Stimulated activated naive CD8-positive, alpha-beta T cell treated with anti-CD3 and anti-CD28 coated beads, Interleukin-15, Interleukin-2, amounts not matched to agents 100 ng/mL and 50 ng/mL, for 24 hours (primary cell): ENCODE measurements around the gene GAS6.
"Not testable (repeated sequence)": the region's sequence is repeated elsewhere in the genome, so short reads cannot be mapped to it uniquely, and the experiment has no call there.

Experiments
- H3K27ac Mint-ChIP-seq: one replicate; pipeline ENCODE4 v1.8.0; 2021; ENCODE audit warnings: mild to moderate bottlenecking, mixed read lengths
- H3K27me3 Mint-ChIP-seq: one replicate; pipeline ENCODE4 v1.8.0; 2021; ENCODE audit warnings: mixed read lengths
- H3K36me3 Mint-ChIP-seq: one replicate; pipeline ENCODE4 v1.8.0; 2021; ENCODE audit warnings: low read depth, mixed read lengths
- H3K4me1 Mint-ChIP-seq: one replicate; pipeline ENCODE4 v1.8.0; 2021; ENCODE audit warnings: low read depth, mixed read lengths
- H3K4me3 Mint-ChIP-seq: one replicate; pipeline ENCODE4 v1.8.0; 2021; ENCODE audit warnings: mild to moderate bottlenecking, mixed read lengths
- H3K9me3 Mint-ChIP-seq: one replicate; pipeline ENCODE4 v1.8.0; 2021; ENCODE audit warnings: mixed read lengths

The GAS6 gene

GRCh38 chr13:113880651-113881611 is 17.1 kb upstream of the GAS6 start:
- H3K9me3 Mint-ChIP-seq: no peaks in the 10 kb centered on the region
- no peak overlapping the region for H3K4me3 Mint-ChIP-seq
- H3K27ac Mint-ChIP-seq: no peak overlapping the region
- H3K36me3 Mint-ChIP-seq: peaks cover under 1% of the 10 kb centered on the region
- H3K27me3 Mint-ChIP-seq: peaks cover 10% of the 10 kb centered on the region
- H3K4me1 Mint-ChIP-seq: peaks cover 29% of the 10 kb centered on the region

GRCh38 chr13:113879494-113880360 is 15.9 kb upstream of the GAS6 start:
- Mint-ChIP-seq H3K36me3 (peaks cover 4% of the 10 kb centered on the region), H3K27me3 (peaks cover 6% of the 10 kb centered on the region), H3K4me1 (peaks cover 34% of the 10 kb centered on the region)

GRCh38 chr13:113879017-113879416 is 15.1 kb upstream of the GAS6 start:
- Mint-ChIP-seq H3K4me3 (no peak overlapping the region), H3K36me3 (peaks cover 4% of the 10 kb centered on the region), H3K4me1 (peaks cover 34% of the 10 kb centered on the region), H3K27ac (no peak overlapping the region), H3K27me3 (peaks cover 6% of the 10 kb centered on the region), H3K9me3 (no peaks in the 10 kb centered on the region)

More at GRCh38 chr13:113879494-113880360, 15.9 kb upstream of the GAS6 start:
- no peak overlapping the region for H3K4me3 Mint-ChIP-seq
- no peak overlapping the region for H3K27ac Mint-ChIP-seq
- no peaks in the 10 kb centered on the region for H3K9me3 Mint-ChIP-seq

GRCh38 chr13:113877149-113877990 is 13.5 kb upstream of the GAS6 start:
- Mint-ChIP-seq H3K36me3 (peaks cover 4% of the 10 kb centered on the region), H3K27me3 (peaks cover 19% of the 10 kb centered on the region), H3K4me3 (no peak overlapping the region), H3K4me1 (peaks cover 27% of the 10 kb centered on the region), H3K9me3 (no peaks in the 10 kb centered on the region), H3K27ac (no peak overlapping the region)

GRCh38 chr13:113876346-113877148 is 12.7 kb upstream of the GAS6 start:
- Mint-ChIP-seq H3K36me3 (peaks cover 4% of the 10 kb centered on the region), H3K9me3 (no peaks in the 10 kb centered on the region), H3K27ac (peak overlapping the region; percentile 93), H3K27me3 (peaks cover 27% of the 10 kb centered on the region), H3K4me1 (peaks cover 18% of the 10 kb centered on the region), H3K4me3 (peak overlapping the region; percentile 43)

GRCh38 chr13:113875837-113876281 is 12.0 kb upstream of the GAS6 start:
- Mint-ChIP-seq H3K4me3 (peak overlapping the region; percentile 57), H3K27me3 (peaks cover 33% of the 10 kb centered on the region), H3K9me3 (no peaks in the 10 kb centered on the region), H3K36me3 (peaks cover 4% of the 10 kb centered on the region), H3K4me1 (peaks cover 12% of the 10 kb centered on the region), H3K27ac (peak overlapping the region; percentile 93)

- Mint-ChIP-seq H3K4me3 (peak overlapping the region; percentile 57), H3K27ac (peak overlapping the region; percentile 93), H3K27me3 (peaks cover 33% of the 10 kb centered on the region), H3K9me3 (no peaks in the 10 kb centered on the region), H3K4me1 (peaks cover 9% of the 10 kb centered on the region), H3K36me3 (peaks cover 4% of the 10 kb centered on the region)
Measured at GRCh38 chr13:113875429-113875815, 11.5 kb upstream of the GAS6 start.

- Mint-ChIP-seq H3K4me3 (no peak overlapping the region), H3K36me3 (peaks cover 4% of the 10 kb centered on the region), H3K27ac (no peak overlapping the region), H3K9me3 (no peaks in the 10 kb centered on the region), H3K4me1 (peaks cover 6% of the 10 kb centered on the region), H3K27me3 (peaks cover 34% of the 10 kb centered on the region)
Measured at GRCh38 chr13:113874579-113875428, 10.9 kb upstream of the GAS6 start.

GRCh38 chr13:113874177-113874576 is 10.3 kb upstream of the GAS6 start:
- peaks cover 6% of the 10 kb centered on the region for H3K4me1 Mint-ChIP-seq
- H3K27ac Mint-ChIP-seq: no peak overlapping the region
- no peaks in the 10 kb centered on the region for H3K9me3 Mint-ChIP-seq
- peaks cover 4% of the 10 kb centered on the region for H3K36me3 Mint-ChIP-seq
- H3K27me3 Mint-ChIP-seq: peaks cover 36% of the 10 kb centered on the region
- H3K4me3 Mint-ChIP-seq: no peak overlapping the region

- H3K27me3 Mint-ChIP-seq: peaks cover 73% of the 10 kb centered on the region
Measured at GRCh38 chr13:113869263-113869662, 5.4 kb upstream of the GAS6 start.

GRCh38 chr13:113867913-113868312 is 4.0 kb upstream of the GAS6 start:
- not testable (repeated sequence) for H3K4me1 Mint-ChIP-seq, H3K36me3 Mint-ChIP-seq, H3K4me3 Mint-ChIP-seq, H3K9me3 Mint-ChIP-seq, H3K27ac Mint-ChIP-seq
- H3K27me3 Mint-ChIP-seq: peaks cover 68% of the 10 kb centered on the region

More at GRCh38 chr13:113869263-113869662, 5.4 kb upstream of the GAS6 start:
- peaks cover 4% of the 10 kb centered on the region for H3K4me1 Mint-ChIP-seq
- no peaks in the 10 kb centered on the region for H3K9me3 Mint-ChIP-seq
- no peak overlapping the region for H3K4me3 Mint-ChIP-seq
- H3K36me3 Mint-ChIP-seq: no peaks in the 10 kb centered on the region
- no peak overlapping the region for H3K27ac Mint-ChIP-seq

- no peaks in the 10 kb centered on the region for H3K9me3 Mint-ChIP-seq
- H3K27me3 Mint-ChIP-seq: peaks cover 61% of the 10 kb centered on the region
- H3K4me1 Mint-ChIP-seq: peaks cover 12% of the 10 kb centered on the region
- peak overlapping the region; percentile 30 for H3K4me3 Mint-ChIP-seq
- no peak overlapping the region for H3K27ac Mint-ChIP-seq
- no peaks in the 10 kb centered on the region for H3K36me3 Mint-ChIP-seq
Measured at GRCh38 chr13:113865427-113865826, 1.6 kb upstream of the GAS6 start.
